HG03103 (cell line): ENCODE results near the gene WSCD2.
"Not testable (repeated sequence)": the region's sequence is repeated elsewhere in the genome, so short reads cannot be mapped to it uniquely, and the experiment has no call there.

ENCODE experiments used
- ATAC-seq: cut with Tn5 transposase; IDR thresholded peaks from one replicate; pipeline ENCODE4 v1.9.1; 2021; ENCODE audit warnings: low read depth; ENCODE audit not compliant: unreplicated experiment

WSCD2 gene

GRCh38 chr12:108190529-108190928 lies 61.4 kb downstream of the WSCD2 start:
- no peak for ATAC-seq

GRCh38 chr12:108191086-108191485 lies 62.0 kb downstream of the WSCD2 start:
- no peak for ATAC-seq

- no peak for ATAC-seq
Measured at GRCh38 chr12:108191938-108192337, 62.9 kb downstream of the WSCD2 start.

GRCh38 chr12:108193493-108193892 lies 64.4 kb downstream of the WSCD2 start:
- ATAC-seq = no peak

- ATAC-seq = no peak
Measured at GRCh38 chr12:108193917-108194316, 64.8 kb downstream of the WSCD2 start.

- ATAC-seq = no peak
Measured at GRCh38 chr12:108194585-108194984, 65.5 kb downstream of the WSCD2 start.

GRCh38 chr12:108196319-108196718 lies 67.2 kb downstream of the WSCD2 start:
- ATAC-seq = no peak

- no peak for ATAC-seq
Measured at GRCh38 chr12:108196921-108197320, 67.8 kb downstream of the WSCD2 start.

GRCh38 chr12:108198043-108198442 lies 69.0 kb downstream of the WSCD2 start:
- ATAC-seq = no peak

- no peak for ATAC-seq
Measured at GRCh38 chr12:108199106-108199505, 70.0 kb downstream of the WSCD2 start.

- no peak for ATAC-seq
Measured at GRCh38 chr12:108201808-108202207, 72.7 kb downstream of the WSCD2 start.

GRCh38 chr12:108204117-108204987 lies 75.3 kb downstream of the WSCD2 start:
- no peak for ATAC-seq

GRCh38 chr12:108205864-108206263 lies 76.8 kb downstream of the WSCD2 start:
- no peak for ATAC-seq

GRCh38 chr12:108207791-108208730 lies 79.0 kb downstream of the WSCD2 start:
- no peak for ATAC-seq

GRCh38 chr12:108210001-108210400 lies 80.9 kb downstream of the WSCD2 start:
- ATAC-seq = no peak

- ATAC-seq = no peak
Measured at GRCh38 chr12:108211157-108211556, 82.1 kb downstream of the WSCD2 start.

GRCh38 chr12:108213871-108214445 lies 84.9 kb downstream of the WSCD2 start:
- no peak for ATAC-seq

- no peak for ATAC-seq
Measured at GRCh38 chr12:108214486-108214885, 85.4 kb downstream of the WSCD2 start.

GRCh38 chr12:108215458-108215857 lies 86.4 kb downstream of the WSCD2 start:
- no peak for ATAC-seq

- ATAC-seq = no peak
Measured at GRCh38 chr12:108218921-108219320, 89.8 kb downstream of the WSCD2 start.

- not testable (repeated sequence) for ATAC-seq
Measured at GRCh38 chr12:108225101-108225500, 96.0 kb downstream of the WSCD2 start.
